Measurements from ENCODE around the gene GXYLT1.
A peak's percentile ranks its signal among the peaks of the same experiment; 100 is the strongest.
"Not testable (repeated sequence)": the region's sequence is repeated elsewhere in the genome, so short reads cannot be mapped to it uniquely, and the experiment has no call there.

GXYLT1 gene

GRCh38 chr12:42056130-42056529, 88.5 kb downstream of the GXYLT1 start:
- H3K4me3 ChIP-seq (ENCODE audit: low read length): no peak overlapping the region
- no peak for TF ChIP-seq CTCF (IDR thresholded peaks at IDR 0.05; ENCODE audit: insufficient read depth, low read depth, low read length, missing control alignments)
- no peak for DNase-seq (ENCODE audit: low read depth)

GRCh38 chr12:42053456-42053855, 91.2 kb downstream of the GXYLT1 start:
- no peak overlapping the region for H3K4me3 ChIP-seq (ENCODE audit: low read length)
- DNase-seq (ENCODE audit: low read depth): no peak
- TF ChIP-seq CTCF (IDR thresholded peaks at IDR 0.05; ENCODE audit: insufficient read depth, low read depth, low read length, missing control alignments): no peak

GRCh38 chr12:42048980-42049379, 95.7 kb downstream of the GXYLT1 start:
- DNase-seq (ENCODE audit: low read depth); H3K4me3 ChIP-seq (ENCODE audit: low read length): not testable (repeated sequence)

- no peak for TF ChIP-seq CTCF (IDR thresholded peaks at IDR 0.05; ENCODE audit: insufficient read depth, low read depth, low read length, missing control alignments)
- no peak for DNase-seq (ENCODE audit: low read depth)
- H3K4me3 ChIP-seq (ENCODE audit: low read length): no peak overlapping the region
These were observed 105.1 kb downstream of the GXYLT1 start for GRCh38 chr12:42039577-42039976.

- TF ChIP-seq CTCF (IDR thresholded peaks at IDR 0.05; ENCODE audit: insufficient read depth, low read depth, low read length, missing control alignments): no peak
- H3K4me3 ChIP-seq (ENCODE audit: low read length): no peak overlapping the region
- peak; percentile 52 for DNase-seq (ENCODE audit: low read depth)
These were observed 105.5 kb downstream of the GXYLT1 start for GRCh38 chr12:42039176-42039575.

- no peak for TF ChIP-seq CTCF (IDR thresholded peaks at IDR 0.05; ENCODE audit: insufficient read depth, low read depth, low read length, missing control alignments)
- H3K4me3 ChIP-seq (ENCODE audit: low read length): no peak overlapping the region
- no peak for DNase-seq (ENCODE audit: low read depth)
These were observed 112.7 kb downstream of the GXYLT1 start for GRCh38 chr12:42031847-42032564.

All from epithelial cell of esophagus (primary cell).